HG02973 (cell line): ENCODE data around the gene ARHGEF19.
"Not testable (repeated sequence)": the region's sequence is repeated elsewhere in the genome, so short reads cannot be mapped to it uniquely, and the experiment has no call there.

Experiments
- ATAC-seq: cut with Tn5 transposase; IDR thresholded peaks from one replicate; pipeline ENCODE4 v1.9.1; 2021; ENCODE audit warnings: moderate library complexity; ENCODE audit not compliant: unreplicated experiment

ARHGEF19 gene

DNA sequence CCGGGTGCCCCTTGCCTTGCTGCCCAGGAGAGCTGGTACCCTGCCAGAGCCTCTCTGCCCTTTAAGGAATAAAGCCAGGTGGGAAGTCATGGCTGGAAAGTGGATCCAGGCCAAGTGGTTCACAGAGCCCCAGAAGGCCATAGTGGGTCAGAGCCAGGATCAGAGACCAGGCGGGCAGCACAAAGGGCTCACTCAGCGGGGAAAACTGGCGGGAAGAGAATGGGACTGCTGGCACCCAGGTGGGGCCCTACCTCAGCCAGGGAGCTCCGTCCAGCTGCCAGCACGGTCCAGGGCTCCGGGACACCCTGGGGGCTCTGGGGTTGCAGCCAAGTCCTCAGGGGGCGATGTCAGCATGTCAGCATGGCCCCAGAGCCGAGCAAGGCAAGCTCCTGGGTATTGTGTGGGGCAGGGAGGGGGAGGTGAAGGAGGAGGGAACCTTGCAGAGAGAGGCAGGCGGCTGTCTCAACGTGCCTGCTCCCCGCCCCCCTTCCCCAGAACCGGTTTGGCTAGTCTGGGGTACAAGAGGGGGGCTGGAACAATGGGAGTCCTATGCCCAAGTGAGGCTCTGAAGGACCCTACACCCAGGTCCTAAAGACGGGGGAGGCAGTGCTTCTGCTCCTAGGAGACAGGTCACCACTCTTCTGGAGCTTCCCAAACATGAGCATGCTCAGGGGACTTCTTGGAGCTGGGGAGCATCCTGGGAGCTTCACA is at the start of gene ARHGEF19:
ARHGEF19 (minus strand) TSS at position 402 of the 711 bp plus-strand sequence. CDS start 3,598 bp downstream, outside the sequence.
- ATAC-seq: no peak

- ATAC-seq: no peak
Observed at GRCh38 chr1:16262067-16262466, 49.6 kb upstream of the ARHGEF19 start.

GRCh38 chr1:16260814-16261213 is 48.4 kb upstream of the ARHGEF19 start:
- no peak for ATAC-seq

DNA sequence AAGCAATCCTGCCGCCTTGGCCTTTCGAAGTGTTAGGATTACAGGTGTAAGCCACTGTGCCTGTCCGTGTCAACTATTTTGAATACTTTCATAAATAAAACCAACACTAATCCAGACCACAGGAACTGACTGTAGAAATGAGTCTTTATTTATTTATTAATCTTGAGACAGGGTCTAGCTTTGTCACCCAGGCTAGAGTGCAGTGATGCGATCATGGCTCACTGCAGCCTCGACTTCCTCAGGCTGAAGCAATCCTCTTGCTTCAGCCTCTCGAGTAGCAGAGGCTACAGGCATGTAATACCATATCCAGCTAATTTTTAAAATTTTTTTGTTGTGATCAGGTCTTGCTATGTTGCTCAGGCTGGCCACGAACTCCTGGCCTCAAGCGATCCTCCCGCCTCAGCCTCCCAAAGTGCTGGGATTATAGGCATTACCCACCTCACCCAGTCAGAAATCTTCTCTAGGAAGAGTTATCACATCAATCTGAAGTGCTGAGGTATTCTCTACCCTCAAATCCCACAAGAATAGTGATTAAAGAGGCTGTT is 46.2 kb upstream of the ARHGEF19 start:
- ATAC-seq: no peak

- no peak for ATAC-seq
Observed at GRCh38 chr1:16257968-16258367, 45.5 kb upstream of the ARHGEF19 start.

GRCh38 chr1:16257556-16257955 is 45.1 kb upstream of the ARHGEF19 start:
- ATAC-seq: not testable (repeated sequence)

- ATAC-seq: no peak
Observed at GRCh38 chr1:16256478-16256877, 44.0 kb upstream of the ARHGEF19 start.

DNA sequence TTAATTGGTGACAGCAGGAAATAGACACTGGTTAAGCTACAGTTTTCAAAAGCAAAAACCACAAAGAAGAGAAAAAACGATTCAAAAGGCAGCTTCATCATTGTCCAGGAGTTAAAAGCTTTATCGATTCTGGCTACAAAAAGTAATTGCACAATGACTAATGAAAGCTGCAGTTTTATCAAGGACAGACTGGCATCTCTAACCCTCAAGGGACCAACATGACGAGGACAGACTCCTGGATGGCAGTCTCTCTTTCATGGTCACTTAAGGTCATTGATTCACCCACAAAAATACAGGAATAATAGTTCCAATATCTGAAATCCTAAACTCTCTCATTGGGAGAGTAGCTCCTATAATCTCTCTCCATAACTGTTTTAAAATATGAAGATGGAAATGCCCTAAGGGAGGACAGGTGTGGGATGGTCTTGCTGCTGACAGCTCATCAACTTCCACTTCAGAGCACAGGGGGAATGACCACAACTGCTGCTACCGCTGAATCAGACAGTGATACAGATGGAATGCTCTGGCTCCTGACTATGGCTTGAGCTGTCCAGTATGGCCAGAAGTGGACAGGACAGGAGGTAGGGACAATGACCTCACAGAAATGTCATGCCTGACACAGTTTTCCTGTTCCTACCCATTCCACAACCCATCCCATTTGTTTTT is 41.9 kb upstream of the ARHGEF19 start:
- no peak for ATAC-seq

GRCh38 chr1:16253332-16253922 is 41.0 kb upstream of the ARHGEF19 start:
- no peak for ATAC-seq

- no peak for ATAC-seq
Observed at GRCh38 chr1:16252912-16253311, 40.5 kb upstream of the ARHGEF19 start.

DNA sequence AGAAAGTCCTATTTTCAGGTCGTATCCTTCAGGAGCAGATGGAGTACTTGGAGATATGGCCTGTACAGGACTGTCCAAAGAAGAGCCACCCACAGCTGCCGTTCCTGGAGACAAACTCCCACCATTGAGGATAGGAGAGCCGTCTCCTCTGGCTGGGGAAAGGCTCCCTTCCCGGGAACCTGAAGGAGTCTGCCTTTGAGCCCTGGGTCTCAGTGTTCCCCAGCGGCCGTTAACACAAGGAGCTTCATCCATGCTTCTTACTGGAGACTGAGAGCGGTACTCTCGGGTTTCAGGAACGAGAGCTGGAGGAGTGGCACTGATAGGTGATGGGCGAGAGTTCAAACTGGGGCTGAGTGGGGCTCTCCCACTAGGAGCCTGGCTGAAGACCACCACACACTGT is 38.9 kb upstream of the ARHGEF19 start:
- ATAC-seq: no peak

- no peak for ATAC-seq
Observed at GRCh38 chr1:16250524-16251251, 38.2 kb upstream of the ARHGEF19 start.

DNA sequence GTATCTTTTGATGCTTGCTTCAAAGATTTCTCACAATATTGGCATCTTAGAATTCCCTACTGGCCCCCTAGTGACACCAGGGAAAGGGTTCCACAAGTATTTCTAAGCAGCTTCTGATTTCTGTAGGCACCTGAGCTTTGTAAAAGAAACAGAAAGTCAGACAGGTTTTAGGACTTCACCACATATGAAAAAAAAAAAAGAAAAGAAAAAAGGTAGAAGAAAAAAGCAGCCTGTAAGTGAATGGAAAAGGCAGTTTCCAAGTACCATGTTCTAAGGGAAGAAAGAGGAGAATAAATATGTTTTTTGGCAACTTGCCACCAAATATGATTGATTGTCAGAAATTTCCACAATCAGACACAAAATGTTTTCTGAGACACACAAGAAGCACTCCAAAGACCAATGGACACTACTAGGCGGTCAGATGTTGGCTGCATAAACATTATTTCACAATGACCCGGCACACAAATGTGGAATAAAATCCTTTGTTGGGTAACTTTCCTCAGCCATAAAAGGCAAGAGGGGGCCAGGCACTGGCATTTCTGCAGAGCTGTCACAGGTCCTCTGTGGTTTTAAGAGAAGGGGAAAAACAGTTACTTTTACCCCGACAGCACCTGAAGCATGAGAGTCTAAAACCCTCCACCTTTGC is 37.3 kb upstream of the ARHGEF19 start:
- ATAC-seq: no peak

DNA sequence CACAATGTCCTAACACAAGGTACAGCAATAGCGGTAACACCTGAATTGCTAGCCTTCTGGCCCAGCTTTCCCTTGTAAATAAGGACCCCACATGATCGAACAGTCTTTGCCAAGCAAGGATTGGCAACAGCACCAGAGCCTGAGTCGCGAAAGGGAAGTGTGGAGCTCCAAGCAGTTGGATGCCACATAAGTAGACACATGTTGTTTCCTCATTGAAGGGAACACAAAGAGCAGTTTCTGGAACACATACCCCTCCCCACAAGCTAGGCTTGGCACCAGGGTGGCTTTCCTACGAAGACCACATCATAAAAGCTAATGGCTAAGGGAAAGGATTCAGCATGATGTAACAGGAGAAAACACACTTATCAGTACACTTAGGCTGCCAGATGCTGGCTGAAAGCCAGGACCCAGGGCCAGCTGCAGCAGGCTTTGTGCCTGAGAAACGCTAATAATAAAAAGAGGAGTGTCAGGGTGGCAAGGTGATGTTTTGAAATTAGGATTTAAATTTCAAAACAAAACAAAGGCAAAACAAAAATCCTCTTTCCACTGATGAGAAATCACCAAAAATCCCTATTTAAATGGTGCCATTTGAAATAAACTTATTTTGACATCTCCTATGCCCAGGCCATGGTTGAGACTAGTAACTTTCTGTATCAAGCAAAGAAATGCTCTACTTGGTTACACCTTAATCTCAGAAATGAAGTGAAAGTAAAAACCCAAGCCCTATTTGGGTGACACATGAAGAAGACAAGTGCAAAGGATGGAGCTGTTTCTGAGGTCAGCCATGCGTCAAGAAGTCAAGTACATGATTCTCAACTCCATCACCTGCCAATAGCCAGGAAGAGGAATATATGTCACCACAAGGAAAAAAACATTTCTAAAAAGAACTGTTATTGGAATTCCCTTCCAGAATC is 36.4 kb upstream of the ARHGEF19 start:
- no peak for ATAC-seq

- ATAC-seq: no peak
Observed at GRCh38 chr1:16248007-16248436, 35.6 kb upstream of the ARHGEF19 start.

GRCh38 chr1:16247441-16247840 is 35.0 kb upstream of the ARHGEF19 start:
- no peak for ATAC-seq

GRCh38 chr1:16246961-16247360 is 34.5 kb upstream of the ARHGEF19 start:
- no peak for ATAC-seq

DNA sequence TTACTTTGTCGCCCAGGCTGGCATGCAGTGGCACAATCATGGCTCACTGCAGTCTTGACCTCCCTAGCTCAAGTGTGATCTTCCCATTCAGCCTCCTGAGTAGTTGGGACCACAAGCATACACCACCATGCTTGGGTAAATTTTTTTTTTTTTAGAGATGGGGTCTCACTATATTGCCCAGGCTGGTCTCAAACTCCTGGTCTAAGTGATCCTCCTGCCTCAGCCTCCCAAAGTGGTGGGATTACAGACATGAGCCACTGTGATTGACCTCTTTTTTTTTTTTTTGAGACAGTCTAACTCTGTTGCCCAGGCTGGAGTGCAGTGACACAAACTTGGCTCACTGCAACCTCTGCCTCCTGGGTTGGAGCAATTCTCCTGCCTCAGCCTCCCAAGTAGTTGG is 33.8 kb upstream of the ARHGEF19 start:
- not testable (repeated sequence) for ATAC-seq

- no peak for ATAC-seq
Observed at GRCh38 chr1:16245476-16246196, 33.2 kb upstream of the ARHGEF19 start.
